Stimulated activated naive CD4-positive, alpha-beta T cell treated with Interleukin-2 at 50 U/mL for 16 hours (primary cell): ENCODE measurements around the gene KIRREL3.

Experiments used
- DNase-seq: peaks from one replicate; lab custom pipeline; 2025; lab: John Stamatoyannopoulos, UW

Gene KIRREL3

GRCh38 chr11:126738295-126739031, 262.1 kb downstream of the KIRREL3 start:
- no peak for DNase-seq

GRCh38 chr11:126736682-126737572, 263.6 kb downstream of the KIRREL3 start:
- no peak for DNase-seq

- no peak for DNase-seq
These were observed 265.8 kb downstream of the KIRREL3 start for GRCh38 chr11:126734752-126735151.

- no peak for DNase-seq
These were observed 266.9 kb downstream of the KIRREL3 start for GRCh38 chr11:126733685-126734084.

GRCh38 chr11:126732981-126733380, 267.6 kb downstream of the KIRREL3 start:
- no peak for DNase-seq

- no peak for DNase-seq
These were observed 268.9 kb downstream of the KIRREL3 start for GRCh38 chr11:126731576-126732142.

- no peak for DNase-seq
These were observed 273.2 kb downstream of the KIRREL3 start for GRCh38 chr11:126727381-126727780.

GRCh38 chr11:126725521-126725920, 275.0 kb downstream of the KIRREL3 start:
- no peak for DNase-seq

- no peak for DNase-seq
These were observed 275.5 kb downstream of the KIRREL3 start for GRCh38 chr11:126725043-126725442.

GRCh38 chr11:126723665-126724045, 276.9 kb downstream of the KIRREL3 start:
- DNase-seq = no peak

- DNase-seq = no peak
These were observed 277.5 kb downstream of the KIRREL3 start for GRCh38 chr11:126722956-126723664.

GRCh38 chr11:126722006-126722736, 278.4 kb downstream of the KIRREL3 start:
- no peak for DNase-seq

- no peak for DNase-seq
These were observed 279.9 kb downstream of the KIRREL3 start for GRCh38 chr11:126720539-126721235.

- DNase-seq = no peak
These were observed 280.8 kb downstream of the KIRREL3 start for GRCh38 chr11:126719740-126720139.

GRCh38 chr11:126718276-126718675, 282.3 kb downstream of the KIRREL3 start:
- DNase-seq = no peak

- no peak for DNase-seq
These were observed 284.0 kb downstream of the KIRREL3 start for GRCh38 chr11:126716456-126717083.

GRCh38 chr11:126713806-126714205, 286.8 kb downstream of the KIRREL3 start:
- DNase-seq = no peak

GRCh38 chr11:126711977-126712625, 288.5 kb downstream of the KIRREL3 start:
- no peak for DNase-seq

- DNase-seq = no peak
These were observed 289.7 kb downstream of the KIRREL3 start for GRCh38 chr11:126710804-126711399.
